PFSK-1 (cell line): Measurements from ENCODE around the gene PTPN11.

ENCODE experiments used
- FOXP2 ChIP-seq: optimal IDR thresholded peaks from 2 replicates; pipeline ENCODE3; 2011; ENCODE audit warnings: borderline replicate concordance, control low read depth, inconsistent platforms; ENCODE audit not compliant: insufficient read depth; ENCODE audit errors: extremely low read length, extremely low read depth
- POLR2AphosphoS5 ChIP-seq: IDR thresholded peaks from 2 replicates; pipeline ENCODE4 v1.6.1; 2012; ENCODE audit warnings: low read depth, mild to moderate bottlenecking, control low read depth, low read length, moderate library complexity
- REST ChIP-seq, 2 experiments: IDR thresholded peaks; 2 replicates each; pipeline versions ENCODE4 v1.6.1 to v1.8.0; 2011 to 2012; ENCODE audit warnings: low read depth in 2 of 2, low read length in 2 of 2, control low read depth in 1 of 2, inconsistent platforms in 1 of 2, mild to moderate bottlenecking in 1 of 2, moderate library complexity in 1 of 2; ENCODE audit not compliant: insufficient read depth in 1 of 2
- SIN3A ChIP-seq: IDR thresholded peaks from 2 replicates; pipeline ENCODE4 v1.6.1; 2012; ENCODE audit warnings: mild to moderate bottlenecking, low read length, moderate library complexity, borderline replicate concordance; ENCODE audit not compliant: insufficient read depth
- TAF1 ChIP-seq: IDR thresholded peaks from 2 replicates; pipeline ENCODE4 v1.6.1; 2012; ENCODE audit warnings: low read length, control low read depth, borderline replicate concordance; ENCODE audit not compliant: insufficient read depth

GRCh38 chr12:112409906-112410244 lies 8.9 kb upstream of the PTPN11 start:
- TF ChIP-seq POLR2AphosphoS5 (no peak), REST (IDR thresholded peaks at IDR 0.05; ENCODE audit: insufficient read depth in 1 of 2, low read depth in 2 of 2, low read length in 2 of 2) (no peak), SIN3A (no peak), TAF1 (no peak), FOXP2 (no peak)
